HG03521 (cell line): ENCODE data around the gene PLA1A.
A peak's percentile ranks its signal among the peaks of the same experiment; 100 is the strongest.
"Not testable (repeated sequence)": the region's sequence is repeated elsewhere in the genome, so short reads cannot be mapped to it uniquely, and the experiment has no call there.

Experiments
- ATAC-seq: cut with Tn5 transposase; IDR thresholded peaks from one replicate; pipeline ENCODE4 v1.9.1; 2021; ENCODE audit warnings: mild to moderate bottlenecking, moderate library complexity; ENCODE audit not compliant: unreplicated experiment

Gene PLA1A

DNA sequence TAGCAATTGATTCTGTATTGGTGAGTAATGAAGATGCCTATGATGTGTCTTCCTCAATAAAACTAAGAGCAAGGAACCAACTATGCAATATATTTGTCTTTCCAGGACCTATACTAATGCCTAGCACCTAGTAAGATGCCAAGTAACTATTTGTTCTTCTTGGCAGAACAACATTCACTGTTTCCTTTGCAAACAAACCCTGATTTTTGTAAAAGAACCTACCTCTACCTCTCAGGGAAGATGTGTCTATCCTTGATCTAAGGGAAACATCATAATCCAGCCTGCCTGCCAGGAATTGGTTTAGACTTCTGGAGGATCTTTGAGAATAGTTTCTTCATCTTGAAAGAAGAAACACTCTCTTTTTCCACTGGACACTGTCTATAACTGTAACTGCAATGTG is 22.2 kb upstream of the PLA1A start:
- ATAC-seq, result no peak

DNA sequence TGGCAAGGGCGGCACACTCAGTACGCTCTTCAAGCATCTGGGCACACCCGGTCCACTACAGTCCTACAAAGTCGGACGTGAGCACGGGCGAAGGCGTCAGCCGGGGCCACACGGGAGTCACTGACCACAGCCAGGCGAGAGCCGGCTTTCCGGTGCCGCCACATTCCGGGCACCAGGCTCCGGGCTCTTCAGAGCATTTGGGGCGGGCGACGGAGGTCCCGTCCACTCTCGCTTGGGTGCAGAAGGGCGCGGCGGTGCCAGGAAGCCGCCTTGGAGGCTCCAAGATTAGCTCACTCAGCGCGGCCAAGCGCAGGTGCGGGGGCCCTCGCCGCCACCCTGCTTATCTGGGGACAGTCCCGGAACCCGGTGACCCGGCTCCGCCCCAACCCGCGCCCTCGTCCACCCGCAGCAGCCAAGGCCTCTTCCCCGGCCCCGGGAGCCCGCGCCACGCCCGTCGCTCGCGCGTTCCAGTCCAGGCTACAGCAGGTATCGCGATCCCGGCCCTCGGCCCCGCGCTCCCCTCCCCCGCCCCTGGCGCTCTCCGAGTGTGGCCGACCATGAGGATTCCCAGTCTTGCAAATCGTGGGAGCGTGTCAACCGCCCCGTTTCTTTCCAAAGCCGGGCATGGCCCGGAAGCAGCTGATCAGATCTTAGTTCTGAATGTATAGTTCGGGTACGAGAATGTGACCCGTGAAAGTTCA is 18.2 kb upstream of the PLA1A start, which contains the start of gene ADPRH:
Gene ADPRH (plus strand): TSS at position 127 of the 701 bp plus-strand sequence. CDS start 2,678 bp downstream, outside the sequence.
- peak; percentile 61 for ATAC-seq

DNA sequence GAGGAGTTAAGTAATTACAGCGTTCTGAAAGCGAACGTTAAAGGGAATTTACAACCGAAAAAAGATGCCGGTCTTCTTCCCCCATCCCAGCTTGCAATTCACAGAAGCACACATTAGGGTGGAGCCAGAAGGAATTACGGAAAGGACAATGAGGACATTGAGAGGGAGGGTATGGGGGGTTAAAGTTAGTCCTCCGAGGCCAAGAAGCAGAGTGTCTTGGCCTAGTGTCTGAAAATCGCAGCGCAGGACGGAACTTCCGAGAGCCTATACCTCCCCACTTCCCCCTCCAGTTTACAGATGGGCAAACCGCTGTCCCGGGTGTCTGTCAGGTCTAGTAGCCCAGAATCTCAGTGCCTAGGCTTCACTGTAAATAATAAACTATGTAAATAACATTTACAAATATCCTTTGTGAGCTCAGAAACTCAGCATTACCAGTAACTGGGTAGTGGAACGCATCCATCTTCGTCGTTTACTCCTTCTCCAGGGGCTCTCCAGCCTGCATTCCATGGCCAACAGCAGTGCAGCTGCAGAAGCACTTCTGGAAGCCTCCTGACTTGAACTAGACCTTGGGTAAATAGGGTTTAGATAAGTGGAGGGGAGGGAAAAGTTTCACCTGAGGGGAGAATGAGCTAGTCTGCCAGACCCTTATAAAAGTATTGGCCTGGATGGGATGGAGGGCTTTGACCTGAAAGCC is 17.5 kb upstream of the PLA1A start:
- peak; percentile 65 for ATAC-seq

DNA sequence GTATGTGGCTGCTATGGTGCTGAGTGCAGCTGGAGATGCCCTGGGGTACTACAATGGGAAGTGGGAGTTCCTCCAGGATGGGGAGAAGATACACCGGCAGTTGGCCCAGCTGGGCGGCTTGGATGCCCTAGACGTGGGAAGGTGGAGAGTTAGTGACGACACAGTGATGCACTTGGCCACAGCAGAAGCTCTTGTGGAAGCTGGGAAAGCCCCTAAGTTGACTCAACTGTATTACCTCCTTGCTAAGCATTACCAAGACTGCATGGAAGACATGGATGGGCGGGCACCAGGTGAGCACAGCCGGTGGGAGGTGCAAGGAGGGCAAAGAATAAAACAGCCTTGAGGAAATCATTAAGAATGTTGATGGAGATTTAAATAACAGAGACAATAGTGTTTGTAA is 15.5 kb upstream of the PLA1A start:
- no peak for ATAC-seq

DNA sequence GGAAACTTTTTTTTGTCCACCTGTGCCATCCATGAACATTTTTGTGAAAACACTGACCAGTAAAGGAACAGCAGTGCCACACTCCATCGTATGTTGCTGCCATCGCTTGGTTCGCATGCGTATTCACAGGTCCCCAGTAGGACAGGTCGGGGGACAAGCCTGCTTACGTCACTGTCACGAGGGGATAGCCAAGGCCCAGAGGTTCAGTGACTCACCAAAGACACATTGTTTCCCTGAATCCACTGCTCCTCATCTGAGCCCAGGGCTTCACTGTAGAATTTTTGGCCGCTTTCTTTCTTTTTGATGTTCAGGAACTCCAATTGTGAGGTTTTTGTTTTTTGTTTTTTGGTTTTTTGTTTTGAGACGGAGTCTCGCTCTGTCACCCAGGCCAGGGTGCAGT is 12.5 kb upstream of the PLA1A start:
- no peak for ATAC-seq

DNA sequence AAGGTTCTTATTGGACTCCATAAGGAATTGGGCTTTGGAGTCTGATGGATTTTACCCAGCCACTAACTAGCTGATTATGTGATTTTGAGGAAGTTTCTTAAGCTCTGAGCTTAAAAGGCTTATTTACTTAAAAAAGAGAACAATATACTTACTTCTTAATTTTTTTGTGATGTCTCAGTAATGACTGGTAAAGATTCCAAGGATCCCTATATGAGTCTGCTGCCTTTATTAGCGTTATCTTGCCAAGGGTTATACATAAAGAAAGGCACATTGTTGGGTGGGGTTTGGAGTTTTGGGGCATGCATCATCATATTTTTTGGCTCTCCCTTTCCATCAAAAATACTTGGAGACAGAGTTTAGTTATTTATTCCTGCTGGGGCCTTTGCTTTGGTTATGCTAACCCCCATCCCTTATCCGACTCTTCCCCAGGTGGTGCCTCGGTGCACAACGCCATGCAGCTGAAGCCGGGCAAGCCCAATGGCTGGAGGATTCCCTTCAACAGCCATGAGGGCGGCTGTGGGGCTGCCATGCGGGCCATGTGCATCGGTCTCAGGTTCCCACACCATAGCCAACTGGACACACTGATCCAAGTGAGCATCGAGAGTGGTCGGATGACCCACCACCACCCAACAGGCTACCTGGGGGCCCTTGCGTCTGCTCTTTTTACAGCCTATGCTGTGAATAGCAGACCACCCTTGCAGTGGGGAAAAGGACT is 11.7 kb upstream of the PLA1A start:
- ATAC-seq, result no peak

DNA sequence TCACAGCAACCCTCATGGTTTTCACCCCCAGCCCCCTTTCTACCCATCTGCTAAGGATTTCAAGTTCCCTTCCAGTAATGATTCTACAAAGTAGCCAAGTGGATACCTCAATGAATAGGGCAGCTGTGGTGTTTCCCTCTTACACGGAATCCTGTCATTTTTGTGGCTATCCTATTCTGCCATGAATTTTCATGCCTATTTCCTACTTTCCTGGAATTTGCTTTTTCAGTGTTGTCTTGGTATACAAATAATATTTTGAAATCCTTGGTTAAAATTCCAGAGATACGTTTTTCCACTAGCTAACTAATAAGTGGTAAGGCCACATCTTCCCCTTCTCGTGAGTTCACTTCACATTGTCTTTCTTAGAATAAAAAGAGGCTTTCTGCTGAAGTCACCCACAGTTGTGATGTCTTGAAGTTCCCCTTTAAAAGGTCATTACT is 10.9 kb upstream of the PLA1A start:
- ATAC-seq, result no peak

DNA sequence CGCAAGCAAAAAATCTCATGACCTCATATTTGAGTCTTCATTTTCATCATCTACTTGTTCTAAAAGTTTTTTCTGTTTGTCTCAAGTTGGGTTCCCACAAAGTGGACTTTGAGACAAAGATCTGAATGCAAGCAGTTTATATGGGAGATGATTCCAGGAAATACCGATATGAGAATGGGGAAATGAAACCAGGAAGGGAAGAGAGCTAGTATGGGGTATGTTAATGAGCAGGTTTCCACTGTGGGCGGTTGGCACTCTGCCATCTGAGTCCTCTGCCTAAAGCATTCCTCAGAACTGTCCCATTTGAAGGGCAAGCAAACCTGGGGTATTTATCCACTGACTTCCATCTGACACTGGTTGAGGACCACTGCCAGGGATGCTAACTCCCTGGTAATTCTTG is 9.6 kb upstream of the PLA1A start:
- ATAC-seq, result no peak

DNA sequence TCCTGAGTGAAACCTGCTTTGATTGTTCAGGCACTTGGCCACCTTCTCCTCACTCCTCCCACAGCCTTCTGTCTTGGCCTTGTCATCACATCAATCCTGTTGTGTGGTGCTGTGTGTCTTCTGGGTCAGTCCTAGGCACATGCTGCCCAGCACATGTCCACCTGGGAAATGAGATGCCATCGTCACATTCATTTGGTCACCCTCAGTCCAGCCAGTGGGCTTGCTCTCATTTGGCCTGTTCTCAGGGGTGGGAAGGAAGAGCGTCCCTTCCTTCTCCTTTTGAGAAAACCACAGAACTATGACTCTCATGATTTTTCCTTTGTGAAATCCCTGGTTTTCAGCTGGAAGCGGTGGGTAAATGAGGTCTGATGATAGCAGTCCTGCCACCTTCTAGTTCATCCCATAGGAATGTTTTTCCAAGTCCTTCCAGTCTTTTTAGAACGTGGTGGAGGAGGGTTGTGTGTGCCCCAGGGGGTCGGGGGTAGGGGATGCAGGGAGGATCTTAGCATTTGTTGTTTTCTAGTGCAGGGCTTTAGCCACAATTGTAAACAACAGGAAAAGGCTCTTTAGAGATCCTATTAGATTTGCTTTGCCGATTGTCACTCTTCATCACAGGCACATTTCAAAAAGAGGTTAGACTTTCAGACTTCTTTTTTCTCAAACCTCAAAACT is 8.4 kb upstream of the PLA1A start:
- ATAC-seq, result no peak

DNA sequence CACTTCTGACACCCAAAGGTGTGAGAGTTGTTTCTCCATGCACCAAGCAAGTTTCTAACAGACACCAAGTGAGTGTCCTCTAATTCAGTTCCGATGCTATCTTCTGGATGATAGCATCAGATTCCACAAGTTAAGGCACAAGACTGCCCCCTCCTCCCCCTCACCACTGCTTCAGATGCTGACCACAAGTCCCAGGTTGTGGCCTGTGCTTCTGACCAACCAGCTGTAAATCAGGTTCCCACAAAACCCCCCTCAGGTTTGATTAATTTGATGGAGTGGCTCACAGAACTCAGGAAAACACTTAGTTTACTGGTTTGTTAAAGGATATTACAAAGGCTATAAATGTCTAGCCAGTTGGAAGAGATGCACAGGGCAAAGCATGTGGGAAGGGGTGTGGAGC is 7.0 kb upstream of the PLA1A start:
- ATAC-seq, result no peak

DNA sequence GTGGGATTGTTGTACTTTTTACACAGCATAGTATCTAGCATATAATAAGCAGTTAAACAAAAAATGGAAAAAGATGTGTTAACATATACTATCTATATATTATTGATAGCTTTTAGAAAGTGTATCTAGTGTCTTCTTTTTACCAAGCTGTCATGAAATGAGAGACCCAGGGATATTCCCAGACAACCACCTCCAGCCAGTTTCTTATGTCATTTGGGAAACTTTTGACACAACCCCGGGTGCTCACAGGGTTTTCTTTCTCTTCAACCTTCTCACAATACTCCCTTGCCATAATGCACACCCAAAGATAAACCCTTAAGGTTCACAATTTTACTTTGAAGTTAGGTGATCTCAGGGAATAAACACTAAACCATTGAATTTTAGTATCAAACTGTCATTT is 4.8 kb upstream of the PLA1A start:
- no peak for ATAC-seq

DNA sequence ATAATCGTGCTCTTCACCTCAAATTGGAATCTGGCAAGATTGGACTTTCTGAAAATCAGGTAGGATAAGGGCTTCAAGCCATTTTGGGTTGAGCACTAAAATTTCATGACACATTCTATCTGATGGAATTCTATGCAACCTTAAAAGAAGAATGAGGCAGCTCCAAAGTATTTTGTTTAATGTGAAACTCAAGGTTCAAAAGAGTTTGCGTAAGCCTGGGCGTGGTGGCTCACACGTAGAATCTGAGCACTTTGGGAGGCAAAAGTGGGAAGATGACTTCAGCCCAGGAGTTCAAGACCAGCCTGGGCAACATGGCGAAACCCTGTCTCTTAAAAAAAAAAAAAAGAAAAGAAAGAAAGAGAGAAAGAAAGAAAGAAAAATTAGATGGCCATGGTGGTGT is 3.6 kb upstream of the PLA1A start:
- no peak for ATAC-seq

DNA sequence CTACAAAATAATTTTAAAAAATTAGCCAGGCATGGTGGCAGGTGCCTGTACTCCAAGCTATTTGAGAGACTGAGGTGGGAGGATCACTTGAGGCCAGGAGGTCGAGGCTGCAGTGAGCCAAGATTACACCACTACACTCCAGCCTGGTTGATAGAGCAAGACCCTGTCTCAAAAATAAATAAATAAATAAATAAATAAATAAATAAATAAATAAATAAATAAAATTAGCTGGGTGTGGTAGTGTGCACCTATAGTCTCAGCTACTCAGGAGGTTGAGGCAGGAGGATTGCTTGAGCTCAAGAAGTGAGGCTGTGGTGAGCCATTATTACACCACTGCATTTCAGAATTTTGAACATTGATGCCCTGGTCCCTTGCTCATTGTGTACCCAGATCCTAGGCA is 2.8 kb upstream of the PLA1A start:
- not testable (repeated sequence) for ATAC-seq

DNA sequence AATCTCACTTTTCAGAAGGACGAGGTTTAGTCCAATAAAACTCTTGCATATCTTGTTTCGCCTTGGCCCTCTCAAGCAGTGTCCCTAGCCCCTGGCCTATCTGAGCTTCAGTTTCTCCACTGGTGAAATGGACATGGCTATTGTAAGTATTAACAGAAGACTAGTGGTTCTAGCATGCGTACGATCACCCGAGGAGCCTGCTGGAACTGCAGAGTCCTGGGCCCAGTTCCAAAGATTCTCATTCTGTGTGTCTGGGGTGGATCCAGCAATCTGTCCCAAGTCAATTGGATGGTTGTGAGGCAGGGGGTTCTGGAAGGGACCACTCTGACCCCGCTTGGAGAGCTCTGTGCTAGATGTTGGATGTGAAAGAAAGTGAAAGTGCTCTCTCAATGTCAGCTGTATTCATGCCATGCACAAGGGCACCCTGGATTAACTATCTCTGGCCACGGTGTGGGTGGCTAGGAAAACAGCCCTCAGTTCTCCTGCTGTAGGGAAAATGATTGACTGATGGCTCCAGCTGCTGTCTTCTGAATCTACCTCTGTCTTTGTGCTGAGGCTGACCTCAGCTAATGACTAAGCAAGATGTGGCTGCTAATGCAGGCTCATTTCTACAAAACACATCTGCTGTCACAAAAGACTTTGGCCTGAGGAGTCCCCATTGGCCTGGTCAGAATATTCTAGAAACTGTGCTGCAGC is 1.9 kb upstream of the PLA1A start:
- no peak for ATAC-seq

DNA sequence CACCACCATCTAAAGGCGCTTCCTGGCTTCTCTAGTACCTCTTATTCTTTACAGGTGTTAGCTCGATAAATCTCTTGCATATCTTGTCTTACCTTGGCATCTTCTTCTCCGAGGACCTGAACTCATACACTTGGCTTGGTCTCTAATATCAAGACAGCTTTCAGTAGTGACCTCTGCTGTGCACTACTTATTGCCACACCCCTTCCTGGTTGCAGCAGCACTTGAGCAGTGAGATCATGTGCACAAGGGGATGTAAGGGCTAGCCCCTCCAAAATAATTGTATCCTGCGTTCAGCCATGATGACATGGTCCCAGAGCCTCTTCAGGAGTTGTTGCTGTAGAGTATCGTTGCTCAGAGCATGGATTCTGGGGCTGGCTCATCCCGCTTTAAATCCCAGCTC is 1.3 kb upstream of the PLA1A start:
- ATAC-seq, result no peak

DNA sequence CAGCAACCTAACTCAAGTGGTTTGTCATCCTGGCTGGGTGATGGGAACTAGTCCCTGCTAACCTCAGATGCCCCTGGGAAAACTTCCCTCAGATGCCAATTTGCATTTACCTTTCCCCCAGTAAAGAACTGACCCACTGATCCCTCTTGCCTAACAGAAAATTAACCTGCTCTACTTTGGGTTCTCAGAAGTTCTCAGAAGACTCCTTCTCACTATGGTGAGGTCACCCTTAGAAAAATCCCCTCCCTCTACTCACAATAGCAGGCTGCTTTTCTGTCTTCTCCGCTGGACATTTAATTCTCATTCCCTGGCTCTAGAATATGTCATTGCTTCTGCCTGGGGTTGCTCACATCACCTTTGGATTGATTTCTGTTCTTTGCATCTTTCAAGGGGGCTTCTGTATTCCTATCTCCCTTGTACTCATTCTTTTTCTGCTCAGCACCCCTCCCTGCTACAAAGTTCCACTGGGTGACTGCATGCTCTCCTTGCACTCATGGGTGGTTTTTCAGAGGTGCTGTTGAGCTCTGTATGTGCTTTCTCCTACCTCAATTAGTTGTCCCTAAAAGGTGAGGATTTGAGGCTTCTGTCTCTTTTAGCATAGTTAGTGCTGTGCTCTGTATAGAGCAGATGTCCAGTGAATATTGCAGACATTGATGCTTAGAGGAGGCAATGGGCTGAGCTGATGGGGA is 869 bp downstream of the PLA1A start:
- no peak for ATAC-seq

DNA sequence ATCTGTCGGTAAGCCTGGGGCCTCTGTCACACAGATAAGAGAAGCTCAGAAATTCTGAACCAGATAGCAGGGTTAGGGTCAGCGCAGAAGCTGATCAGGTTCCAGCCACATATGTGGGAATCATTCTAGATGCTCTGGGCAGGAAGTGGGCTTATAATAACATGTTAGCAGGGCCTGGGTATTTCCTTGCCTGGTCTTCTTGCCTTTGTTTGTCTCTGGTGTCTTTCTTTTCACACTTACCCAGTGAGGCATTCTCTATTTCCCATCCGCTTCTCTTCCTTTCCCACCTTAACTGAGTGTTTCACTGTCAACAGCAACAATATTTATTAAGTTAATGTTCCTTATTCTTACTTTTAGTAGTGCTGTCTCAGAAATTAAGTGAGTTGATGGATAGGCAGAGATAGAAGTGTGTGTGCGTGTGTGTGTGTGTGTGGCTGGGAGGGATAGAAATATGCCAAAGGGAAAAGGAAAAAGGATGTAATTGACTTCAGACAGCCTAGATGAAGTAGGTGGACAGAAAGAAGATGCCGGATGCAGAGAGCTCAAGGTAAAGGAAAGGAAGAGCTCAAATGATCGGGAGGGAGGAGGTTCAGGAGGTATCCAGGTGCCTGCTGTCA is 2.0 kb downstream of the PLA1A start:
- no peak for ATAC-seq

DNA sequence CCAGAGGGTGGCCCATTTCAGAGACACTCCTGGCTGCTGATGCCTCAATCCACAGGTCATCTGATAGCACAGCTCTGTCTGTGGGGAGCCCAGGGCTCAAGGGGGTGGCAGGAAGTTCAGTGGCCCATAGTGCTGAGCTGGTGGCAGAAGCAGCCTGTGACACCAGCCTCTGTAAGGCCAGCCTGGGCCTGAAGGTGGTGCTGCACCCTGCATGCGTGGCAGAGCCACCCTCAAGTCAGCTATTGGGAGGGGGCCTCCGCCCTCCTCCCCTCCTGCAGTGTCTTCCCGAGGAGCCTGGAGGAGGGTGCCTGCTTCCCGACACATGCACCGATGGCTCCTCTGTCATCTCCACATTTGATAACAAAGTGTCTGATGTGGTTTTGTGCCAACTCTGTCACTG is 3.0 kb downstream of the PLA1A start:
- peak; percentile 77 for ATAC-seq

DNA sequence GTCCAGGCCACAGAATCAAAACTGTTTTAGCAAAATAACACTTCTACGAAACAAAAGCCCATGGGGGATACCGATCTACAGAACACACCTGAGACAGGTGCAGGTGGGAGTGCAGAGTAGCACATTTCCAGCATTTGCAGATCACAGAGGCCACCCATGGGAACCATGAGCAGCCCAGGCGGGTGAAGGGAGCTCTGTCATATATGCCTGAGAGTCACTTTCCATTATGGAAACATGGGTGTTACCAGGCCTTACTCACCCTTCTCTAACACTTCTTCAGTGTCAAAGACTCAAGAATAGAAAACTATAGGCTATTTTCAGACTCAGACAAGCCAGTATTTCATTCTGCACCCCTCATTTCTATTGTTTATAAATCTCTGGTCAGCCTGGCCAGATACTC is 3.5 kb downstream of the PLA1A start:
- no peak for ATAC-seq

DNA sequence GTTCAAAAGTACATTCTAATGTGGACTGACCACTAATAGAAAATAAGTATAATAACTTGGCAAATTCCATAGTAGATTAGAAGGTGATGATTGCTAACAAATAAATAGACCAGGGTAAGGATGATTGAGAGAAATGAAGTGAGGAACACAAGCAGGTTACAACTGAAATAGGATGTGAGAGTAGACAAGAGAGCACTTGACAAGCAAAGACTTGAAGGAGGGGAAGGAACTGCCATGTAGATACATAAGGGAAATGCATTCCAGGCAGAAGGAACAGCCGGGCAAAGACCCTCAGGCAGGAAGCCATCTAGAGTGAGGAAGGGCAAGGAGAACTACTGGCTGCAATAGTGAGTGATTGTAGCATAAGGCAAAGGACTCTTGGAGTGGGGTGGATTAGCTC is 5.0 kb downstream of the PLA1A start:
- ATAC-seq, result no peak
